Smooth muscle cell of the brain vasculature (primary cell): ENCODE results near the gene PPM1L.
"Not testable (repeated sequence)": the region's sequence is repeated elsewhere in the genome, so short reads cannot be mapped to it uniquely, and the experiment has no call there.

ENCODE experiments used
- DNase-seq: peaks from one replicate; pipeline ENCODE4 v3.0.0-alpha.2; 2012; ENCODE audit warnings: low read depth, low spot score

The PPM1L gene

DNA sequence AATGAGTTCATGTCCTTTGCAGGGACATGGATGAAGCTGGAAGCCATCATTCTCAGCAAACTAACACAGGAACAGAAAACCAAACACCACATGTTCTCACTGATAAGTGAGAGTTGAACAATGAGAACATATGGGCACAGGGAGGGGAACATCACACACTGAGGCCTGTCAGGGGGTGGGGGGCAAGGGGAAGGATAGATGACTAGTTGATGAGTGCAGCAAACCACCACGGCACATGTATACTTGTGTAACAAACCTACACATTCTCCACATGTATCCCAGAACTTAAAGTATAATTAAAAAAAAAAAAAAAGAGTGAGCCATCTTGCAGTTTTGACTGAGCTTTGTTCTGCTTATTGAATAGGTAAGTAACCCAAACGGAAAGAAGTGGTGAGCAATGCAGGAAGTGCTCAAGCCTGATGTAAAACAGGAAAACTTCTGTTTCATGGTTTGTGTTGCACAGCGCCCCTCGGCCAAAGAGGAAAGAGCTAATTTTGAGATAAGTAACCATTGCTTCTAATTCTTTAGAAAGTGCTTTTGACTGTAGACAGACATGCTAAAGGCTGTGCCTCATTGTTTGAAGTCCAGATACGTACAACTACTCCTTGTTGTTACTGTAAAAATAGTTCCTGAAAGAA lies 279.0 kb downstream of the PPM1L start:
- DNase-seq = not testable (repeated sequence)

DNA sequence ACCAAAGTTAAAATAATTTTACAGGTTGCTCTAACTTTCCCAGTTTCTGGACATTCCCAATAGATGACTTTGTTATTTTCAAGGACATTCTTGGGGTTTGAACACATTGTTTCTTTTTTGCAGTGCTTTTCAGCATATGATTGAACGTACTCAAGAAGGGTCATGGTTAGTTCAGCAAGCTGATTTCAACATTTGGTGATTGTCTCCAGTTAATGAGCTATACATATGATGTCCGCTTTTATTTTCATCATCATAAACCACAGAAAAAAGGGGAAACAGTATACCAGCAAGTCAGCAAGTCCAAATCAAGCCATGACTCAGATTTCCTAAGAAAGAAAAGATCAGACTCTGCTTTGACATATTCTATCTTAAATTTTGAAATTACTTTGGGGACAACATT lies 279.7 kb downstream of the PPM1L start:
- no peak for DNase-seq

- no peak for DNase-seq
These were observed 282.7 kb downstream of the PPM1L start for GRCh38 chr3:161038725-161039124.

DNA sequence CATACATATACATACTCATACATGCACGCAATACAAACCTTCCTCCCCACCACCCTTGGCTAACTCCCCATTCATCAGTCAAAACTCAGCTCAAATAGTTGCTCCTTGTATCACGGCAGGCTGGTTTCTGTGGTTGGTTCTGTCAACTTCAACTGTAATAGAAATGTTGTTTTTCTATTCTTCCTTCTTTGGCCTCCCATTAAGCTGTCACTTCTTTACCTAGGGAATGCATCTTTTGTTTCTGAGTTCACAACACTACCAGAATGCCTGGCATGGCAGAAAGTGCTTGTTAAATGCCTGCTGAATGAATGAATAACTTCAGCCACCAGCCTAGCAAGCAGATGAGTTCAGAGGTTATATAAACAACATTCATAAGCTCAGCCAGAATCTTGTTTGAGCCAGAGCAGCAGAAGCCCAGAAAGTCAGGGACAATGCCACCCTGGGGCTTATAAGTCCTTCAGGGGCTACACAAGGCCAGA lies 286.0 kb downstream of the PPM1L start:
- DNase-seq = peak; percentile 9

- no peak for DNase-seq
These were observed 287.5 kb downstream of the PPM1L start for GRCh38 chr3:161043336-161044035.

DNA sequence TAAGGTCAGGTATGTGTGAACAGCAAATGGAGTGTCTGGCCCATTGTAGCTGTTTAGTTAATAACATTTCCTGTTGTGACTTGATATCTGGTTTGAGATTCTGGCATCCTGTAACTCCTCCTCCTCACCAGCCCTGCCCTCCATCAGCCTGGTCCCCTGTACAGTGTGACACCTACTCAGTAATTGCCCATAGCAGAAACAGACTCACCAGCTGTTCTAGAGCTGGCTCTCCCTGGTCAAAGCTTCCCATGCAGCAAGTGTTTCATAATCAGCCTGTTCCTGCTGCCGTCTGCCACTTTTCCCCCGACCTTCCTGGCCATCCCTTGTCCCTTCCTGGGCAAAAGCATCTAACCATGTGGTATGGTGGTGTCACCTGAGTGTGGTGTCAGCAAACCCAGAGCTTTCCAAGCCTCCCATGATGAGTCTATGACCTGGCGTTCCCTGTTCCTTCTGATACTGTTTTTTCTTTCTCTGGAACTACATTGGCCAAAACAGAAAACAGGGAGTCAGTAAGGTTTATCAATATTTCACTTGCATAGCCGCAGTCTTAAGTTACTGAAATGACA lies 293.7 kb downstream of the PPM1L start:
- DNase-seq = no peak

- no peak for DNase-seq
These were observed 294.9 kb downstream of the PPM1L start for GRCh38 chr3:161050935-161051334.

- no peak for DNase-seq
These were observed 295.8 kb downstream of the PPM1L start for GRCh38 chr3:161051856-161052255.

GRCh38 chr3:161054860-161055604 lies 299.0 kb downstream of the PPM1L start:
- DNase-seq = no peak

DNA sequence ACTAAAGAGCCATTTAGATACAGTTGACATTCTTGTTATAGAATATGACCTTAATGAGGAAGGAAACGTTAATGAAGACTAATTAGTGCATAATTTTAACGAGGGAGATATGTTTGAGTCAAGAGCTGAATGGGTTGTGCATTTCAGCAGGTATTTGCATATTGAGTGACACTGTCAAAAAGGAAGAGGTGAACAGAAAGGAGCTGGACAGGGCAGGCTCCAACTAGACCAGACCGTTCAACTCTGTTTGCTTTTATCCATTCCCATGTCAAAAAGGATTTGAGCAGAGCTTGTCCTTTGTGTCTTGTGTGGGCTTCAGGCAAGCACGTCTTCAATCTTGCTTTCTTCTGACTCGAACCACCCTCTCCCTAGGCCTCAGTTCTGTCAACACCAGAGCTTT lies 308.4 kb downstream of the PPM1L start:
- no peak for DNase-seq

DNA sequence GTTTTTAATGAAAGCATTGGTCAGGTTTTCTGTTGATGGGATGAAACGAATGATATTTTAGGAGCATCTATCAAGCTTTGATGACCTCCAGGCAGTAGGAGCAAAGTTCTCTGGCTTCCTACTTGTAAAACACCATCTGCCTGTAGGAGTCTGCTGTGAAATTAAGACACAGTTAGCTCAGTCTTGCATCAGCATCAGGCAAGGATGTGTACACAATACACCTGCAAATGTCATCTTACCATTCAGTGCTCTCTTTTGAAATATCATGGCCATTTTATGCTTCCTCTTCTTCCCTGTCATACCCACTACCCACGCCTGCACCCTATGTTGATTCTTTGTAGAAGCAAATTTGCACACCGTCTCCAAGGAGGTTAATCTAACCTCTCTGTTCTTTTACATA lies 310.9 kb downstream of the PPM1L start:
- DNase-seq = no peak

DNA sequence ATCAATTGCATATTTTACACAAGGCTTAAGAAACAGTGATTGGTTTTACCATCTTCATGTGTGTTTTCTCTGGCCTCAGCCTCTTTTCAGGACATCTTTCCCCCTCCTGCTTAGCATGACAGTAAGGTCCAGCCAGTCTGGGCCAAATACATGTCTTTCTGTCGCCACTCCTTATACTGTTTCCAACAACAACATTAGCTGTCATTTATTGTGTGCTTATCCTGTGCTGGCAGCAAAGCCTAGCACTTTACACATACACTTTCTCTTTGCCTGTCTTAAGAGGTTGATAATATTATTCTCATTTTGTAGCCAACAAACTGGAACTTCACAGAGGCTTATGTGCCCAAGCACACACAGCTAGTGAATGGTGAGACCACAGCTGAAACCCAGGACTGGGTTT lies 311.3 kb downstream of the PPM1L start:
- no peak for DNase-seq

DNA sequence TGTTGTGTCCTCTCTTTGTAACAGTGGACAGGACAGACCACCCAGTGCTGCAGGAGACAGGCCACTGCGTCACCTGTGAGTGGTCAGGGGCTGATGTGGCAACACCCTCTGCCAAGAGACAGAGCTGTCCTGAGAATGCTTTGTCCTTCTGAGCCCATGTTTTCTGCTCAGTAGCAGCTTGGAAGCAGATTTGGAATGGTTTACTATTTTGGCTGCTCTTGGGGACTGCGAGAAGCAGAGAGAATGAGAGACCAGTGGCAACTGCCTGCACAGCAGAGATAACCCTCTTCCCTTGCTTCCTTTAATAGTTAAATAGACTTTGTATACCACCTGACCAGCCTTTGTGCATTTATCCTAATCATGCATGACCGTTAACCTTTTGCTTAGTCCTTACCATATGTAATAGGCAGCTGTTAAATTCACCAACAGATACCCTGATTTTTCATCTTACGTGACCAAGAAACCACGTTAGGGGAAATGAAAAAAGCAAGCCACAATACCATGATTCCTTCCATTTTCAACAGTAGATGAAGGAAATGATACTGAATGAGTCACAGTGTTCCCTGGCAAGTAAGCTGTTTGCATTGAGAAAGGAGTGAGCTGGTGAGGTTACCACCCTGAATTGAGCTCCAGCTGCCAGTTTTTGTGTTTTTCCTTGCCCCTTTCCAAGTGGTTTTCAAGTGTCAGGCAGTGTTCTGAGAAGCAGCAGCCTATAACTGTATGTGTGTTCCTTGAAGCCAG lies 313.6 kb downstream of the PPM1L start:
- peak; percentile 24 for DNase-seq

- no peak for DNase-seq
These were observed 314.4 kb downstream of the PPM1L start for GRCh38 chr3:161070252-161070930.

DNA sequence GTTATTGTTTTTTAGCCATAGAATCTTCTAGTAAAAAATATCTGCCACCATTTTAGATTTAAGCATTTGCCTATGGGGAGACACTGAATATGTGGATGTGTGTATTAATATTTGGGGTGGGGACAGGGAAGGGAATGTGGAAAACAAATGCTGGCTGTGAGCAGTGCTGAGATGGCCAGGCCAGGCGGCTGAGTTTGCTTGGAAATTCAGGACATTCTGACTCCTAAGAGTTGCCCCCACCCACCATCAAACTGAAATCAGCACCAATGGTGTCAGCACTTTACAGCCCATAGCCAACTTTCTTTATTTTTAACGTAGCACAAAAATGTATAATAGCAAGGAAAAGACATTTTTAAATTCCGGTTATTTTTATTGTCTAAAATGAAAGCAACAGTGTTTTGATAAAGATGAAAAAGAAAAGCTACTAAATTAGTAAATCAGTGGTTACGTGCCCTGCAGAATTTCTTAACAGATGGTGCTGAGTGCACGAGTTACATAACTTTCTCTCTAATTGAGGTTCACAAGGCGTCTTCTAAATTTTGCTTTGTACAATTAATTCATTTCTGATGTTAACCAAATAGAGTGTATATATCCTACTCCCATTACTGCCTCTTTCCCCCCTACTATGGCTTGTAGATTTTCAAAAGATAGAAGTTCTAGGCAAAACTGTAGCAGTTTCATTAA lies 315.1 kb downstream of the PPM1L start:
- no peak for DNase-seq

GRCh38 chr3:161072211-161072621 lies 316.2 kb downstream of the PPM1L start:
- no peak for DNase-seq

GRCh38 chr3:161072751-161073150 lies 316.7 kb downstream of the PPM1L start:
- DNase-seq = no peak

DNA sequence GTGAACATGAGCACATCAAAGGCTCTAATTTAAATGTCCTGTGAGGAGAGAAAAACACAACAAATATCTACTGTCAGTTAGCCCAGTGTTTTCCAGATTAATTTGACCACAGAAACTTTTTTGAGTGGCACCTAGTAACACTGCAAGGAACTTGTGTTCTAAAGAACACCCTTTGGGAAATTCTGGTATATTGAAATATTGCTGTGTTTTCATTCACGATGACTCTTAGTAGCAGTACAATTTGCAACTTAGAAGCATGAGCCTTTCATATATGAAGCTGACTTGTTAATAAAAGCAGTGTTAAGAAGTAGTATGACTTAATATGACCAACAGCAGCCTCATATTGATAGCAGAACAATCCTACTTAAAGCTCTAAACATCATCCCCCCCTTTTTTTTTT lies 317.1 kb downstream of the PPM1L start:
- no peak for DNase-seq

GRCh38 chr3:161081633-161082032 lies 325.6 kb downstream of the PPM1L start:
- DNase-seq = no peak

GRCh38 chr3:161082063-161082462 lies 326.0 kb downstream of the PPM1L start:
- no peak for DNase-seq
